ENCODE data around the gene CPZ.

The CPZ gene

DNA sequence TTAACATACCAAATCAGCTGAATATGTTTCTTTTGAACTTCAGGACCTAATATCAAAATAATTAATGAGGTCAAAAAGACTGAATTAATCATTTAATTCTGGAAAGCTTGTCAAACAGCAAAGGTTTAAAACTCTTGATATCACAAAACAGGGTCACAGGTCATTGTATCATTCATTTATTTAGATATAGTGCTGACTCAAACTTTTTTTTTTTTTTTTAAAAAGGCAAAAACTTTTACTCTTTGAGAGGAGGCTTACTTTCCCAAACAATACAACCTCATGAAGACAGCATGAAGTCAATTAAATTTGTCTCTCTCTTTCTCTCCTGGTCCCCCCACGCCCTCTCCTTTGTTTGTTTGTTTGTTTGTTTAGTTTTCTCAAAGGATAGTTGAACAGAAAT is 28.0 kb upstream of the CPZ start:
- no peak overlapping the region for H2BK120ac ChIP-seq (ENCODE audit: insufficient read depth, low read length, poor library complexity)
- no peak overlapping the region for H3K4me2 ChIP-seq (ENCODE audit: low read length)
- H3K27ac ChIP-seq (ENCODE audit: low read depth, low read length), result no peak overlapping the region
- H3K4me1 ChIP-seq (ENCODE audit: control insufficient read depth in 1 of 2, insufficient read depth in 2 of 2, low read length in 2 of 2), result peaks cover 27 to 36% of the 10 kb centered on the region in 2 experiments
- no peaks in the 10 kb centered on the region for H3K9me3 ChIP-seq (ENCODE audit: insufficient read depth, low read depth, low read length)
- H2AK5ac ChIP-seq (ENCODE audit: low read length), result no peak overlapping the region
- H3K27me3 ChIP-seq (ENCODE audit: insufficient read depth, low read length), result no peaks in the 10 kb centered on the region
- no peak for DNase-seq
- H3K18ac ChIP-seq (ENCODE audit: low read length), result no peak overlapping the region
- H2BK5ac ChIP-seq (ENCODE audit: low read depth, low read length, poor library complexity), result no peak overlapping the region
- H3K79me2 ChIP-seq (ENCODE audit: control insufficient read depth, insufficient read depth, low read length, poor library complexity), result peaks cover 3% of the 10 kb centered on the region
- no peak overlapping the region for H2BK12ac ChIP-seq (ENCODE audit: low read length)
- H3K9ac ChIP-seq (ENCODE audit: low read length), result no peak overlapping the region
- H3K14ac ChIP-seq (ENCODE audit: low read length), result no peak overlapping the region
- H3K4me3 ChIP-seq (ENCODE audit: low read depth, low read length), result no peak overlapping the region
- H4K91ac ChIP-seq (ENCODE audit: low read depth, low read length), result no peak overlapping the region
- H2AFZ ChIP-seq (ENCODE audit: insufficient read depth, low read length, poor library complexity), result no peak overlapping the region
- no peak overlapping the region for H3K4ac ChIP-seq (ENCODE audit: low read depth, low read length)
- H3K23ac ChIP-seq (ENCODE audit: low read length), result no peak overlapping the region
- peaks cover 41% of the 10 kb centered on the region for H3K79me1 ChIP-seq (ENCODE audit: low read length)
- no peak overlapping the region for H4K8ac ChIP-seq (ENCODE audit: low read depth, low read length)
- no peak overlapping the region for H4K12ac ChIP-seq (ENCODE audit: low read depth, low read length)
- no CpG with 5 or more reads among the region's 1 CpG for WGBS (ENCODE audit: extremely low coverage, insufficient coverage, insufficient read length)
- no peaks in the 10 kb centered on the region for H3K36me3 ChIP-seq (ENCODE audit: control insufficient read depth in 1 of 2, insufficient read depth in 2 of 2, low read length in 2 of 2)

DNA sequence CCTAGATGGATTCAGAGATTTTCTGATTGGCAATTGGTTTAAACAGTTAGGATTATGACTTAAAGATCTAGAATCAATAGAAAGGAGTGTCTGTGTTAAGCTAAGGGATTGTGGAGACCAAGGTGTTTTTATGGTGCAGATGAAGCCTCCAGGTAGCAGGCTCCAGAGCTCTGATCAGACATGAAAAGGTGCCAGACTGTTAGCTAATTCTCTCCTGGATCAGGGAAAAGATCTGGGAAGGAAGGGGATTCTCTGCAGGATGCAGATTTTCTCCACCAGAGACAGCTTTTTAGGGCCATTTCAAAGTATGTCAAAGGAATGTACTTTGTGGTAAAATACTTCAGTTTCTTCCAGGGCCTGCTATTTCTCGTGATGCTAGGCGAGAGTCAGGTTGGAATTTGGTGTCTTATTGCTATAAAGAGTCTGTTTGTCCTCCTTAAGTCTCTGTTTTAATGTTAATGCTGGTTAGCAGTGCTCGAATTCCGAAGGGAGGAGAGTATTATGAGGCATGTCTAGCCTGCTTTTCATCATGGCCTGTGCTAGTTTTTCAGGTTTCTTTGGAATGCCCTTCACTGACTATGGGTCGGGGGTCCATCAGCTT is 24.4 kb upstream of the CPZ start:
- no peak overlapping the region for H3K23ac ChIP-seq (ENCODE audit: low read length)
- WGBS (ENCODE audit: extremely low coverage, insufficient coverage, insufficient read length), result no CpG with 5 or more reads among the region's 5 CpGs

DNA sequence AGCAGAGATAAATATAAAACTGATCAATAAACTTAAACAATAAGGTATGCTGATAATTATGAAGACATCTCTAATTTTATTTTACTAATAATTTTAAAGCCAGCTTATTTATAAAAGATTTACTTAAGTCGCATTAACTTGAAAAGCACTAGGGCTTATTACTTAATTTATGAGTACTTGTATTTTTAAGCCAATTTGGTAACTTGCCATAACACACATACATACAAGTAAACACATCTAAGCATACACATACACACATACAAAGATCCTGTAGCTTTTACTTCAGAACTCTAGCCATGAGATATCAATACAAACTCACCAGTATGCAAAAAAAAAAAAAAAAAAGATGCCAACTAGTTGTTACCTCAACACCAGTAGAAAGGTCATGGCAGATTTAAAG is 22.4 kb upstream of the CPZ start:
- Histone ChIP-seq H3K36me3 (ENCODE audit: control insufficient read depth in 1 of 2, insufficient read depth in 2 of 2, low read length in 2 of 2) (peaks cover 0 to 3% of the 10 kb centered on the region in 2 experiments), H3K9ac (ENCODE audit: low read length) (no peak overlapping the region), H3K27me3 (ENCODE audit: insufficient read depth, low read length) (no peaks in the 10 kb centered on the region), H3K27ac (ENCODE audit: low read depth, low read length) (no peak overlapping the region), H3K4me1 (ENCODE audit: control insufficient read depth in 1 of 2, insufficient read depth in 2 of 2, low read length in 2 of 2) (peaks cover 29 to 46% of the 10 kb centered on the region in 2 experiments), H3K4me2 (ENCODE audit: low read length) (no peak overlapping the region), H3K18ac (ENCODE audit: low read length) (no peak overlapping the region), H3K4me3 (ENCODE audit: low read depth, low read length) (no peak overlapping the region), H3K4ac (ENCODE audit: low read depth, low read length) (no peak overlapping the region), H3K79me1 (ENCODE audit: low read length) (peaks cover 51% of the 10 kb centered on the region), H3K9me3 (ENCODE audit: insufficient read depth, low read depth, low read length) (no peaks in the 10 kb centered on the region), H3K14ac (ENCODE audit: low read length) (no peak overlapping the region), H2BK120ac (ENCODE audit: insufficient read depth, low read length, poor library complexity) (no peak overlapping the region), H3K23ac (ENCODE audit: low read length) (no peak overlapping the region), H4K8ac (ENCODE audit: low read depth, low read length) (no peak overlapping the region), H2BK12ac (ENCODE audit: low read length) (no peak overlapping the region), H2BK5ac (ENCODE audit: low read depth, low read length, poor library complexity) (no peak overlapping the region), H2AK5ac (ENCODE audit: low read length) (no peak overlapping the region), H4K91ac (ENCODE audit: low read depth, low read length) (no peak overlapping the region), H3K79me2 (ENCODE audit: control insufficient read depth, insufficient read depth, low read length, poor library complexity) (peaks cover 4% of the 10 kb centered on the region), H4K12ac (ENCODE audit: low read depth, low read length) (no peak overlapping the region), H2AFZ (ENCODE audit: insufficient read depth, low read length, poor library complexity) (no peak overlapping the region)
- DNase-seq, result no peak
- no CpG with 5 or more reads among the region's 1 CpG for WGBS (ENCODE audit: extremely low coverage, insufficient coverage, insufficient read length)

More for the DNA sequence above, 24.4 kb upstream of the CPZ start:
- Histone ChIP-seq H3K4ac (ENCODE audit: low read depth, low read length) (peak overlapping the region; percentile 38), H3K4me2 (ENCODE audit: low read length) (peak overlapping the region; percentile 36), H2AK5ac (ENCODE audit: low read length) (no peak overlapping the region), H3K36me3 (ENCODE audit: control insufficient read depth in 1 of 2, insufficient read depth in 2 of 2, low read length in 2 of 2) (no peaks in the 10 kb centered on the region), H3K4me3 (ENCODE audit: low read depth, low read length) (no peak overlapping the region), H3K27me3 (ENCODE audit: insufficient read depth, low read length) (no peaks in the 10 kb centered on the region), H2BK5ac (ENCODE audit: low read depth, low read length, poor library complexity) (peak overlapping the region; percentile 95), H4K91ac (ENCODE audit: low read depth, low read length) (peak overlapping the region; percentile 99), H2BK12ac (ENCODE audit: low read length) (no peak overlapping the region), H2BK120ac (ENCODE audit: insufficient read depth, low read length, poor library complexity) (peak overlapping the region; percentile 90), H3K27ac (ENCODE audit: low read depth, low read length) (peak overlapping the region; percentile 99), H3K18ac (ENCODE audit: low read length) (peak overlapping the region; percentile 55), H3K4me1 (ENCODE audit: control insufficient read depth in 1 of 2, insufficient read depth in 2 of 2, low read length in 2 of 2) (peaks cover 27 to 37% of the 10 kb centered on the region in 2 experiments), H3K9me3 (ENCODE audit: insufficient read depth, low read depth, low read length) (no peaks in the 10 kb centered on the region), H3K14ac (ENCODE audit: low read length) (peak overlapping the region; percentile 75), H2AFZ (ENCODE audit: insufficient read depth, low read length, poor library complexity) (peak overlapping the region; percentile 10), H3K79me2 (ENCODE audit: control insufficient read depth, insufficient read depth, low read length, poor library complexity) (peaks cover 3% of the 10 kb centered on the region), H4K12ac (ENCODE audit: low read depth, low read length) (no peak overlapping the region), H4K8ac (ENCODE audit: low read depth, low read length) (peak overlapping the region; percentile 55), H3K79me1 (ENCODE audit: low read length) (peaks cover 40% of the 10 kb centered on the region), H3K9ac (ENCODE audit: low read length) (no peak overlapping the region)
- peak; percentile 72 to 87 for DNase-seq

DNA sequence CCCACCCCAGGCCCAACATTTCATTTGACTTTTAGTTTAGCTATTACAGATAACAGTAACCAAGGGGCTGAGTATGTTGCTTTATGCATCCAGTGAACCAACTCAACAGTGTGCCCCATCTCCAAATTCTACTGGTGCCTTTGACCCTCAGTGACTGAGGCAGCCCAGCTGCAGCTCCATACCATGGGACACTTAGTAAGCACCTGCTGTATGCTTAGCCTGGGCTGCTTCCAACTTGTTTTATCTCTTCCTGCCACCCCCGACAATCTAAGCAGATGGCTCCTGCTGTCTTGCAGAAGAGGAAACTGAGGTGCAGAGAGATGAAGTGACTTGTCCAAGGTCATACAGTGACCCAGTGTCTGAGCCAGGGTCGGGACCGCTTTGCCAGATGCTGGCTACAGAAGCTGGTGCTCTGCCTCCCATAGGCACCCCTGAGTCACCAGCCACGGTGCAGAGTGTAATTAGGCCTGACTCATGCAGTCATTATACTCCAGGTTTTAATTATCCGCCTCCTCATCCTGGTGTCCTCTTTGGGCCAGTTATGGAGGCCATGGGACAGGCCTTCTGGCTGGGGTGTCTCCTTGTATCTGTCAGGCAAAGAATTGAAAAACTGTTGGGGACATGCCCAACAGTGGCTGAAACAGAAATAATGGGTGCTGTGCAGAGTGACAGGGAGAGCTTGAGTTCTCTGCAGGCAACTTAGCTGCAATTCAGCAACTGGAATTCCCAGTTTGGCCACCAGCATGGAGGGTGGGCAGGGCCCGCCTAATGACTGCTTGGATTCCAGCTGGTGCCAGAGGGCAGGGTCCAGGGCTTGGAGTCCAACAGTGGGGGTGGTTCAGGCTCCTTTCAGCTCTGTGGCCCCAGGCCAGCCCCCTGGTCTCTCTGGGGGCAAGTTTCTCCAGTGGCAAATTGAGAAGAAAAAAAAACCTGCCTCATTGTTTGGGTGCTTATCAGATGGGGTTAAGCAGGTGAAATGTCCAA is 20.6 kb upstream of the CPZ start:
- H2AFZ ChIP-seq (ENCODE audit: insufficient read depth, low read length, poor library complexity), result no peak overlapping the region

More for the DNA sequence above, 20.6 kb upstream of the CPZ start:
- Histone ChIP-seq H3K4me3 (ENCODE audit: low read depth, low read length) (no peak overlapping the region), H2BK5ac (ENCODE audit: low read depth, low read length, poor library complexity) (peak overlapping the region; percentile 89), H3K79me1 (ENCODE audit: low read length) (peaks cover 42% of the 10 kb centered on the region), H3K4me1 (ENCODE audit: control insufficient read depth in 1 of 2, insufficient read depth in 2 of 2, low read length in 2 of 2) (peaks cover 24 to 39% of the 10 kb centered on the region in 2 experiments), H3K18ac (ENCODE audit: low read length) (peak overlapping the region; percentile 92), H3K27me3 (ENCODE audit: insufficient read depth, low read length) (no peaks in the 10 kb centered on the region), H3K79me2 (ENCODE audit: control insufficient read depth, insufficient read depth, low read length, poor library complexity) (peaks cover 2% of the 10 kb centered on the region), H2BK12ac (ENCODE audit: low read length) (peak overlapping the region; percentile 91), H3K9ac (ENCODE audit: low read length) (no peak overlapping the region), H3K36me3 (ENCODE audit: control insufficient read depth in 1 of 2, insufficient read depth in 2 of 2, low read length in 2 of 2) (peaks cover 0 to 3% of the 10 kb centered on the region in 2 experiments), H4K91ac (ENCODE audit: low read depth, low read length) (peak overlapping the region; percentile 84), H3K4me2 (ENCODE audit: low read length) (peak overlapping the region; percentile 17), H3K9me3 (ENCODE audit: insufficient read depth, low read depth, low read length) (no peaks in the 10 kb centered on the region), H4K12ac (ENCODE audit: low read depth, low read length) (peak overlapping the region; percentile 56), H3K14ac (ENCODE audit: low read length) (peak overlapping the region; percentile 75), H3K27ac (ENCODE audit: low read depth, low read length) (peak overlapping the region; percentile 74), H4K8ac (ENCODE audit: low read depth, low read length) (peak overlapping the region; percentile 86), H2AK5ac (ENCODE audit: low read length) (peak overlapping the region; percentile 86), H2BK120ac (ENCODE audit: insufficient read depth, low read length, poor library complexity) (peak overlapping the region; percentile 59), H3K4ac (ENCODE audit: low read depth, low read length) (peak overlapping the region; percentile 68), H3K23ac (ENCODE audit: low read length) (no peak overlapping the region)
- peak; percentile 96 to 98 for DNase-seq
- WGBS (ENCODE audit: extremely low coverage, insufficient coverage, insufficient read length), result no CpG with 5 or more reads among the region's 6 CpGs

Data from trophoblast cell (in vitro differentiated cells and primary cell).